GM18858 (cell line): ENCODE results near the gene CFD.
"Not testable (repeated sequence)": the region's sequence is repeated elsewhere in the genome, so short reads cannot be mapped to it uniquely, and the experiment has no call there.

Source experiments
- ATAC-seq: cut with Tn5 transposase; IDR thresholded peaks from one replicate; pipeline ENCODE4 v1.9.1; 2021; ENCODE audit not compliant: unreplicated experiment

CFD gene

DNA sequence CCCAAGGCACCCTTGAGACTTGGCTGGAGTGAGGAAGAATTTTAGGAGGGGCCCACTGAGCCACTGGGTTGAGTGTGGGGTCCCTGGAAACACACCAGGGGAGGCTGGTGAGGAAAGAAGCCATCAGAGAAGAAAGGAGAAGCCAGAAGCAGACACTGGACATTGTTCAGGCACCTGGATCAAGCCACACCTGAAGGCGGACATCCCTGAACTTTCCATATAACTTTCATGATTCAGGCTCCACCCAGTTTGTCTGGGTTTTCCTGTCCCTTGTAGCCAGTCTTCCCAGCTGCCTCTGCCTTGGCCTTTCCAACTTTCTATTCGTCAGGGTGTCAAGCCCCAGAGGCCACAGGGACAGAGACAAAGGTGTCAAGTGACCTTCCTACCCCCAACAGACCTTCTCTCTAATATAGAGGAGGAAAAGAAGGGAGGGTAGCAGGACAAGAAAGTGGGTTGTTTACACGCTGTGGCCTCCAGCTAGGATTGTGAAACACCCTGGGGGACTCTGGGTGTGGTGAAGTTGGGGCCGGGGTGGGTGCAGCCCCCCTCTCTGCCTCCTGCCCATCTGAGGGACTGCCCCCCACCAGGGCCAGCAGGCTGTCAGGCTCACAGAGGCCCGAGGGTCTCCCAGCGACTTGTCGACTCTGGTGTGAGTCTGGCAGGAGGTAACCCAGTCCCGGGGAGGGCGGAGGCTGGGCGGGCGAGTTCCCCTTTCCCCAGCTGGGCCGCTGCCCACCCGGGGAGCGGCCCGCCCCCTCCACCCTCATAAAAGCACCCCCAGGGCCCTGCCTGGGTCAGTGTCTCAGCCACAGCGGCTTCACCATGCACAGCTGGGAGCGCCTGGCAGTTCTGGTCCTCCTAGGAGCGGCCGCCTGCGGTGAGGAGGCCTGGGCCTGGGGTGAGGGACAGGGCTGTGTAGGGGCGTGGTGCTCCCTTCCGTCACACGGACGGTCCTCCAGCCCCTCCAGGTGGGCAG is at the start of gene CFD:
Gene CFD, plus strand, starts transcription at position 797 of the 976 bp plus-strand sequence. Its CDS starts 26 bp downstream, at position 823.
- no peak for ATAC-seq

- ATAC-seq = no peak
Observed at GRCh38 chr19:810077-810855, 49.2 kb upstream of the CFD start.

DNA sequence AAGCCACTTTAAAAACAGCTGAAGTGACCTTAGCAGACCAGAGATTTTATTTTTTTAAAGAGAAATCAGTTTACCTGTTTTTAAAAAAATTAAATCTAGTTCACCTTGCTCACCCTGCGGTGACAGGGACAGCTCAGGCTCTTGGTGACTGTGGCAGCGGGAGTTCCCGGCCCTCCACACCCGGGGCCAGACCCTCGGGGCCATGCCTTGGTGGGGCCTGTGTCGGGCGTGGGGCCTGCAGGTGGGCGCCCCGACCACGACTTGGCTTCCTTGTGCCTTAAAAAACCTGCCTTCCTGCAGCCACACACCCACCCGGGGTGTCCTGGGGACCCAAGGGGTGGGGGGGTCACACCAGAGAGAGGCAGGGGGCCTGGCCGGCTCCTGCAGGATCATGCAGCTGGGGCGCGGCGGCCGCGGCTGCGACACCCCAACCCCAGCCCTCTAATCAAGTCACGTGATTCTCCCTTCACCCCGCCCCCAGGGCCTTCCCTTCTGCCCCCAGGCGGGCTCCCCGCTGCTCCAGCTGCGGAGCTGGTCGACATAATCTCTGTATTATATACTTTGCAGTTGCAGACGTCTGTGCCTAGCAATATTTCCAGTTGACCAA is 48.5 kb upstream of the CFD start:
- no peak for ATAC-seq

- no peak for ATAC-seq
Observed at GRCh38 chr19:811506-812048, 47.9 kb upstream of the CFD start.

- no peak for ATAC-seq
Observed at GRCh38 chr19:812049-812746, 47.3 kb upstream of the CFD start.

DNA sequence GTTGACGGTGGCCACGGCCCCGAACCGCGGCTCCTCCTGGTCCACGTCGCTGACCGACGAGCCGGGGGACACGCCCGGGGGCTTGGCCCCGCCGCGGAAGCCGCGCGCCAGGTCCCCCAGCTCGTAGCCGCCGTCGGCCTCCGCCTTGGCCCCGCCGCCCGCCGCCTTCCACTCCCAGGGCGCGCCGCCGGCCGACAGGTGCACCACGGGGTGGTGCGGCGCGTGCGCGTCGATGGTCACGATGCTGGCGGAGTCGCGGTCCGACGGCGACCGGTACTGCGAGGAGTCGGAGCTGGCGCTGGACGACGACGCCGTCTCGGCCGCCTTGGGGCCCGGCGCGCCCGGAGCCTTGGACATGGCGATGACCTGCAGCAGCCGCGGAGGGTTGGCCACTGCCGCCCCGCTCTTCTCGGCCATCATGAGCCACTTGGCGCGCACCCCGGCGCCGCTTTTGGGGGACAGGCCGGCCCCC is 46.7 kb upstream of the CFD start:
- no peak for ATAC-seq

DNA sequence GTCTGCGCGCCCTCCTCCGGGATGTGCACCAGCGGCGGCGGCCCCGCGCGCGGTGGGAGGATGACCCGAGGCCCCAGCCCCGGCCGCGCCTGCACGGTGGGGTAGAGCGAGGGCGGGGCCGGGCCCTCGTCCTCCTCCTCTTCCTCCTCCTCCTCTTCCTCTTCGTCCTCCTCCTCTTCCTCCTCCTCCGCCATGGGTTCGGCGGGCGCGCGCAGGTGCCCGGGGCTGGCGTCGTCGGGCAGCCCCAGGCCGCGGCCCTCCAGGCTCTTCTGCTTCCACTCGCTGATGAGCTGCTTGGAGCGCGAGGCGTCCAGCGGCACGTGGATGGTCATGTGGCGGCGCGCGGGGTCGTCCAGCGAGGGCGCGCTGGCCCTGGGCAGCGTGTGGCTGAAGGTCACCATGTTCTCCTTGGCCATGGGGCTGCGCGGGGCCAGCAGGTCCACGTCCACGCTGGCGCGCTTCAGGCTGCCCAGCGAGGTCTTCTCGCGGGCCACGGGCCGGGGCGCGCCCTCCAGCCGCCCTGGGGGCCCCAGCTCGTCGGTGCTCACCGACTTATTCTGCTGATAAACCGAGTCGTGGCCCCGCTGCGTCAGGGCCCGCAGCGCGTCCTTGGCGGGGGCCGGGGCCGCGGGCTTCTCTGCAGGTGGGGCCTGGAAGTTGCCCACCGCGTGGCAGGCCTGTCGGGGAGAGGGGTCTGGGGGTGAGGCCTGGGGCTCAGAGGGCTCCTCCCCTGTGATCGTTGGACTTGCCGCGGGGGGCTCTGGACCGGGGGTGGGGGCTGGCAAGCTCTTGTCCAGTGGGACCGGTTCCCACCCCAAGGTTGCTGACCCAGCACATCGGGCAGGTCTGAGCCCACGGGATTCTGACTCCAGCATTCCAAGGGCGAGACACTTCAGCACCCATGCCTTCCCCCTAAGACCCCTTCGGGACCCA is 46.0 kb upstream of the CFD start:
- no peak for ATAC-seq

- ATAC-seq = no peak
Observed at GRCh38 chr19:814152-815078, 45.0 kb upstream of the CFD start.

DNA sequence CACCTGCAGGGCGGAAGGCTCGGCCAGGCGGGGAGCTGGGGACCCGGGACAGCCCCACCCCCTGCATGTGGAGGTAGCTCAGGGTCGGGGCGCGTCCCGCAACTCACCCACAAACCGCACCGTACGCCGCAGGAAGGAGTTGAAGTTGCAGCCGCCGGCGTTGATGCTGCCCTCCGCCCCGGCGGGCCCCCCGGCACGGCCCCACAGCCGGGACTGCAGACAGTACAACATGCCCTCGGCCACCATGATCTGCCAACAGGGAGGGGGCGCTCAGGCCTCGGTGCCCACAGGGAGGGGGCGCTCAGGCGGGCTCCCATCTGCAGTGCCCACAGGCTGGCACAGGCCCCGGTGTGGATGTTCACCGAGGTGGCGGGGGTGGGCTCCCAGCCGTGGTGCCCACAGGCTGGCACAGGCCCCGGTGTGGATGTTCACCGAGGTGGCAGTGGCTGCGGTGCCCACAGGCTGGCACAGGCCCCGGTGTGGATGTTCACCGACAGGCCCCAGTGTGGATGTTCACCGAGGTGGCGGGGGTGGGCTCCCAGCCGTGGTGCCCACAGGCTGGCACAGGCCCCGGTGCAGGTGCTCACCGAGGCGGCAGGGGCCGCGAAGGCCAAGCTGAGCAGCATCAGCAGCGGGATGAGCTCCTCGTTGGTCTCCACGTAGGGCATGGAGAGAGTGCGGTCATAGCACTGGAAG is 44.2 kb upstream of the CFD start:
- no peak for ATAC-seq

- ATAC-seq = no peak
Observed at GRCh38 chr19:815775-816499, 43.5 kb upstream of the CFD start.

GRCh38 chr19:816500-816857 is 43.0 kb upstream of the CFD start:
- ATAC-seq = no peak

- ATAC-seq = not testable (repeated sequence)
Observed at GRCh38 chr19:820212-820611, 39.3 kb upstream of the CFD start.

- no peak for ATAC-seq
Observed at GRCh38 chr19:821231-821824, 38.1 kb upstream of the CFD start.

GRCh38 chr19:821825-822503 is 37.5 kb upstream of the CFD start, which contains the start of gene PLPPR3:
Gene PLPPR3, minus strand, starts transcription at chr19:821955. Its CDS starts 396 bp downstream, at chr19:821559.
- no peak for ATAC-seq

DNA sequence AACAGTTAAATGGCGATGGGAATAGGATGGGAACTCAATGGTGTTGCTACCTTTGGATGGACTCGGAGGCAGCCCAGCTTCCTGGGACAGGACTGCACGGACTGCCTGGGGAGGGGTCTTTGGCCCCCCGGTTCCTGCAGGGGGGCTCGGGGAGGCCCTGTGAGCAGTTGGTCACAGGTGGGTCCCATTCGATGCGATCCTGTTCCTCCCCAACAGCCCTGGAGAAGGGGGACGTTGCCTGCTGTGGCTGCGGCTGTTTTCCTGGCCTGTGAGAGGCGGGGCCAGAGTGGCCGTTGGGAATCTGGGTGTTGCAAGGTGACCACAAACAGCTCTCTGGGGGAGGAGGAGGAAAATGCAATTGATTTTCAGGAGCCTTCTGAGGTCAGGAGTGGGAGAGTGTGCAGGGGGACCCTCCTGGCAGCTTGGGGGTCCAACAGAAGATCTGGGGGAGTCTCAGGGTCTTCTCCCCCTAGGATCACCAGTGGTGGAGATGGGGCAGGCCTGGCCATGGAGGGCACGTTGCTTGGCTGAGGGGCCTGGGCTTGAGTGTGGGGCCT is 35.8 kb upstream of the CFD start:
- no peak for ATAC-seq

DNA sequence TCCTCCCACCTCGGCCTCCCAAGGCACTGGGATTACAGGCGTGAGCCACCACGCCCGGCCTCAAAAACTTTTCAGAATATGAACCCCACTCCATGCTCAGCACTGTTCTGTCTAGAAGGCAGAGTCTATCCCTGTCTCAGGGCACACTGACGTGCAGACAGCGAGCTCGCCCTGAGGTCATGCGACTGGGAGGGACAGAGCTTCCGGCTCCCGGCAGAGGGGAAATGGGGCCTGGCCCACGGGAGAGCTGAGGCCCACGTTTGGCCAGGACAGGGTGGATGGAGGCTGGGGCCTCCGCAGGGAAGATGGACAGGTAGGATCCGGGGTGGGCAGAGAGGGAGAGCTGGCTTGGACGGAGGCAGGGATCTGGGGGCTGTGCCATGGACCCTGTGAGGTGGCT is 34.6 kb upstream of the CFD start:
- ATAC-seq = no peak
